ENCODE results near the gene CCDC152.

DNA sequence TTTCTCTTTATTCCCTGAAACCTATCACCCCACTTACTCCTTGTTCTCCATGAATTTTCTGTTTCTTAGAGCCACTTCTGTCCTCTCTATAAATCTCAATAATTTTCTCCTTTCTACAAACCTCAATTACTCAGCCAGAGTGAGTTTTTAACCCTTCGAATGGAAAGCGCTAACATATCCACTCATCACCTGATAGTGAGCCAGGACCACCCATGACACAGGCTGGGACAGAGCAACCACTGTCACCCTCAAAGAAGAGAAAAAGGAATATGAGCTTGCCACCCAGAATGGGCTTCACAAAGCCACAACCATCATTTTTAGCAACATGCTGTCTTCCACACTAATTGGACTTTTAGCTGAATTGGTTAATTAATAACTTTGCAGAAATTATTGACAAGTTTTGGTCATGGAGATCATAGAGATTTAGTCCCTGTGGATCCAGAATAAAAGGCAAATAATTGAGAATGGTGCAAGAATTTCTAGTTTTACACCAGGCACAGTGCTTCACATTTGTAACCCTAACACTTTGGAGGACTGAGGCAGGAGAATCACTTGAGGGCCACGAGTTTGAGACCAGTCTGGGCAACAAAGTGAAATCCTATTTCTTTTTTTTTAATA lies 87.2 kb downstream of the CCDC152 start:
- TF ChIP-seq, protein P1, sequence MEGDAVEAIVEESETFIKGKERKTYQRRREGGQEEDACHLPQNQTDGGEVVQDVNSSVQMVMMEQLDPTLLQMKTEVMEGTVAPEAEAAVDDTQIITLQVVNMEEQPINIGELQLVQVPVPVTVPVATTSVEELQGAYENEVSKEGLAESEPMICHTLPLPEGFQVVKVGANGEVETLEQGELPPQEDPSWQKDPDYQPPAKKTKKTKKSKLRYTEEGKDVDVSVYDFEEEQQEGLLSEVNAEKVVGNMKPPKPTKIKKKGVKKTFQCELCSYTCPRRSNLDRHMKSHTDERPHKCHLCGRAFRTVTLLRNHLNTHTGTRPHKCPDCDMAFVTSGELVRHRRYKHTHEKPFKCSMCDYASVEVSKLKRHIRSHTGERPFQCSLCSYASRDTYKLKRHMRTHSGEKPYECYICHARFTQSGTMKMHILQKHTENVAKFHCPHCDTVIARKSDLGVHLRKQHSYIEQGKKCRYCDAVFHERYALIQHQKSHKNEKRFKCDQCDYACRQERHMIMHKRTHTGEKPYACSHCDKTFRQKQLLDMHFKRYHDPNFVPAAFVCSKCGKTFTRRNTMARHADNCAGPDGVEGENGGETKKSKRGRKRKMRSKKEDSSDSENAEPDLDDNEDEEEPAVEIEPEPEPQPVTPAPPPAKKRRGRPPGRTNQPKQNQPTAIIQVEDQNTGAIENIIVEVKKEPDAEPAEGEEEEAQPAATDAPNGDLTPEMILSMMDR (conservative IDR thresholded peaks at IDR 0.05; ENCODE audit: low read depth, low read length) = no peak
- TF ChIP-seq EZH2 (IDR thresholded peaks at IDR 0.05; ENCODE audit: borderline replicate concordance, low read depth, low read length, poor library complexity, severe bottlenecking) = no peak

Data from A673 (cell line).